Central memory CD8-positive, alpha-beta T cell (primary cell): Measurements from ENCODE around the gene MB21D2.

Source experiments
- ATAC-seq: fragments of 150-1000 bp; cut with Tn5 transposase; replicated peaks from 2 replicates; pipeline ENCODE4 v1.10.0; 2022; ENCODE audit warnings: mild to moderate bottlenecking, moderate FRiP score, moderate number of reproducible peaks; ENCODE audit not compliant: poor library complexity, severe bottlenecking; ENCODE audit errors: extremely low read depth
- DNase-seq, 2 donors: peaks; one replicate each; pipeline ENCODE4 v3.0.0; 2021; ENCODE audit warnings: low spot score in 2 of 2
- H3K27ac Mint-ChIP-seq: one replicate; pipeline ENCODE4 v1.8.0; 2022; ENCODE audit warnings: low read depth, mild to moderate bottlenecking, moderate library complexity, mixed read lengths
- H3K27me3 Mint-ChIP-seq: one replicate; pipeline ENCODE4 v1.8.0; 2022; ENCODE audit warnings: mixed read lengths
- H3K36me3 Mint-ChIP-seq: one replicate; pipeline ENCODE4 v1.8.0; 2022; ENCODE audit warnings: mild to moderate bottlenecking, moderate library complexity, mixed read lengths; ENCODE audit not compliant: insufficient read depth
- H3K4me1 Mint-ChIP-seq: one replicate; pipeline ENCODE4 v1.8.0; 2022; ENCODE audit warnings: mixed read lengths
- H3K4me3 Mint-ChIP-seq: one replicate; pipeline ENCODE4 v1.8.0; 2022; ENCODE audit warnings: mild to moderate bottlenecking, moderate library complexity, mixed read lengths
- H3K9me3 Mint-ChIP-seq: one replicate; pipeline ENCODE4 v1.8.0; 2022; ENCODE audit warnings: mixed read lengths

The MB21D2 gene

GRCh38 chr3:192772240-192772894, 145.3 kb downstream of the MB21D2 start:
- ATAC-seq = no peak
- Mint-ChIP-seq H3K36me3 (peaks cover 2% of the 10 kb centered on the region), H3K27ac (no peak overlapping the region), H3K27me3 (no peaks in the 10 kb centered on the region), H3K4me3 (no peak overlapping the region), H3K9me3 (peaks cover 14% of the 10 kb centered on the region), H3K4me1 (no peaks in the 10 kb centered on the region)
- DNase-seq = no peak

- Mint-ChIP-seq H3K4me3 (no peak overlapping the region), H3K4me1 (no peaks in the 10 kb centered on the region), H3K36me3 (peaks cover 1% of the 10 kb centered on the region), H3K27ac (no peak overlapping the region), H3K9me3 (peaks cover 18% of the 10 kb centered on the region), H3K27me3 (no peaks in the 10 kb centered on the region)
- DNase-seq = no peak
- no peak for ATAC-seq
Observed at GRCh38 chr3:192758654-192759053, 159.0 kb downstream of the MB21D2 start.

- H3K4me3 Mint-ChIP-seq = no peak overlapping the region
- no peaks in the 10 kb centered on the region for H3K4me1 Mint-ChIP-seq
- DNase-seq = no peak
- no peaks in the 10 kb centered on the region for H3K27me3 Mint-ChIP-seq
- no peak overlapping the region for H3K27ac Mint-ChIP-seq
- peaks cover 3% of the 10 kb centered on the region for H3K36me3 Mint-ChIP-seq
- H3K9me3 Mint-ChIP-seq = peaks cover 20% of the 10 kb centered on the region
- ATAC-seq = no peak
Observed at GRCh38 chr3:192751148-192751547, 166.5 kb downstream of the MB21D2 start.

GRCh38 chr3:192750201-192750600, 167.5 kb downstream of the MB21D2 start:
- Mint-ChIP-seq H3K4me3 (no peak overlapping the region), H3K4me1 (no peaks in the 10 kb centered on the region), H3K27ac (no peak overlapping the region), H3K9me3 (peaks cover 16% of the 10 kb centered on the region), H3K27me3 (no peaks in the 10 kb centered on the region), H3K36me3 (peaks cover 3% of the 10 kb centered on the region)
- DNase-seq = no peak
- ATAC-seq = no peak

GRCh38 chr3:192747746-192748145, 169.9 kb downstream of the MB21D2 start:
- H3K9me3 Mint-ChIP-seq = peaks cover 16% of the 10 kb centered on the region
- ATAC-seq (no peak), DNase-seq (no peak)
- no peak overlapping the region for H3K27ac Mint-ChIP-seq
- no peaks in the 10 kb centered on the region for H3K27me3 Mint-ChIP-seq
- H3K4me1 Mint-ChIP-seq = no peaks in the 10 kb centered on the region
- H3K36me3 Mint-ChIP-seq = no peaks in the 10 kb centered on the region
- H3K4me3 Mint-ChIP-seq = no peak overlapping the region

GRCh38 chr3:192747145-192747544, 170.5 kb downstream of the MB21D2 start:
- H3K27ac Mint-ChIP-seq = no peak overlapping the region
- ATAC-seq = no peak
- H3K36me3 Mint-ChIP-seq = no peaks in the 10 kb centered on the region
- H3K4me3 Mint-ChIP-seq = no peak overlapping the region
- no peak for DNase-seq
- H3K27me3 Mint-ChIP-seq = no peaks in the 10 kb centered on the region
- H3K4me1 Mint-ChIP-seq = no peaks in the 10 kb centered on the region
- peaks cover 16% of the 10 kb centered on the region for H3K9me3 Mint-ChIP-seq
